ENCODE data around the gene SRF.
A peak's percentile ranks its signal among the peaks of the same experiment; 100 is the strongest.

Gene SRF

DNA sequence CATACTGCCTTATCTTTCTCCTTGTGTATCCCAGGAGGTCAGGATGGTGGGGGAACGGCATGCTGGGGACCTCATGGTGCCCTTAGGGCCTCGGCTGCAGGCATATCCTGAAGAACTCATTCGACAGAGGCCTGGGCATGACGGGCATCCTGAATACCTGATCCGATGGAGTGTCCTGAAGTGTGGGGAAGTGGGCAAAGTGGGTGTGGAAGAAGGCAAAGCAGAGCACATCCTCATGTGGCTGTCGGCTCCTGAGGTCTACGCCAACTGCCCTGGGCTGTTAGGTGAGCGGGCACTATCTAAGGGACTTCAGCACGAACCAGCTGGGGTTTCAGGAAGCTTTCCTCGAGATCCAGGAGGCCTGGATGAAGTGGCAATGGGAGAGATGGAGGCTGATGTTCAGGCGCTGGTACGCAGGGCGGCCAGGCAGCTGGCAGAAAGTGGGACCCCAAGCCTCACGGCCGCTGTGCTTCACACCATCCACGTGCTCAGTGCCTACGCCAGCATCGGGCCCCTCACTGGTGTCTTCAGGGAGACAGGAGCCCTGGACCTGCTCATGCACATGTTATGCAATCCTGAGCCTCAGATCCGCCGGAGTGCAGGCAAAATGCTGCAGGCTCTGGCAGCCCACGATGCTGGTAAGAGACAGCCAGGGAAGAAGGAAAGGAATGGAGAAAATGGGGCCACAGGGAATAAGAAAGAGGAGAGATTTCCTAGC lies 13.4 kb downstream of the SRF start:
- no peak for DNase-seq

DNA sequence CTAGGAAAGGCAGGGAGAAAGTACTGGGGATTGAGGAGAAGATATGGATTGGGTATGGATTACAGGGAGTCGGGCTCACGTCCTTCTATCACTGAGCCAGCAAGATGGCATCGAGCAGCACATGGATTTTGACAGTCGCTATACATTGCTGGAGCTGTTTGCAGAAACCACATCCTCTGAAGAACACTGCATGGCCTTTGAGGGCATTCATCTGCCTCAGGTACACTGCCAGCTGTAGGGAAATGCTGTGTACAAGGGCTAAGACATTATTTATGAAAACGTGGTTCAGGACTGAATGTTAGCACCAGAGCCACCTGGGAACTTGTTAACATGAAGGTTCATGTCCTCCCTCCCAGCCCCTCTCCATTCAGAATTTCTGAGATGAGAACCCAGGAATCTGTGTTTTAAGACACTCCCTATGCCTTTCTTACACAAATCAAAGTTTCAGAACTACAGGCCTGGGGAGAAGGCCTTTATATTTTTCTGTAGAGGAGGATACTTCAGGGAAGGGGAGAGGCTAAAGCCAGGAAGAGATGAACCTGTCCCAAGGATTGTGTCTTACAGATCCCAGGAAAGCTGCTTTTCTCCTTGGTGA lies 14.4 kb downstream of the SRF start:
- DNase-seq, result peak; percentile 50

DNA sequence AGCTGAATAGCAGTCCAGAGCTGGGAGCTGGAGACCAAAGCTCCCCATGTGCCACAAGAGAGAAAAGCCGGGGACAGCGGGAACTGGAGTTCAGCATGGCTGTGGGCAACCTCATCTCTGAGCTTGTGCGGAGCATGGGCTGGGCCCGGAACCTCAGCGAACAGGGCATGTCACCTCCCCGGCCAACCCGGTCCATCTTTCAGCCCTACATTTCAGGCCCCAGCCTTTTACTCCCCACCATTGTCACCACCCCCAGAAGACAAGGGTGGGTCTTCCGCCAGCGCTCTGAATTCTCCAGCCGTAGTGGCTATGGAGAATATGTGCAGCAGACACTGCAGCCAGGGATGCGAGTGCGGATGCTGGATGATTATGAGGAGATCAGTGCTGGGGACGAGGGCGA lies 14.9 kb downstream of the SRF start:
- DNase-seq, result no peak

DNA sequence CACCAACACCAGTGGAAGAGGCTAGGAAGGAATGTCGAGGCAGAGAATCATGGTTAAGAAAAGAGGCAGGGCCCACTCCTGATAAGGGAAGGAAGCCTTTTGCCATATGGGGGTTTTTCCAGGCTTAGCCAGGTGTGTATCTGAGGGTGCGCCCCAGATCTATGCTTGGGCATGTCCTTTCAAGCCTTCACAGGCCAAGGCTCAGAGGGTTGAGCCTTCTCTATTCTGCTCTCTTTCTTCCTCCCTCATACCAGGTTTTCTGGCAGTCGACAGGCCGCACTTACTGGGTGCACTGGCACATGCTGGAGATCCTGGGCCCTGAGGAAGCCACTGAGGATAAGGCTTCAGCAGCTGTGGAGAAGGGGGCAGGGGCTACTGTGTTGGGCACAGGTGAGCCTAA lies 15.6 kb downstream of the SRF start:
- DNase-seq, result no peak

DNA sequence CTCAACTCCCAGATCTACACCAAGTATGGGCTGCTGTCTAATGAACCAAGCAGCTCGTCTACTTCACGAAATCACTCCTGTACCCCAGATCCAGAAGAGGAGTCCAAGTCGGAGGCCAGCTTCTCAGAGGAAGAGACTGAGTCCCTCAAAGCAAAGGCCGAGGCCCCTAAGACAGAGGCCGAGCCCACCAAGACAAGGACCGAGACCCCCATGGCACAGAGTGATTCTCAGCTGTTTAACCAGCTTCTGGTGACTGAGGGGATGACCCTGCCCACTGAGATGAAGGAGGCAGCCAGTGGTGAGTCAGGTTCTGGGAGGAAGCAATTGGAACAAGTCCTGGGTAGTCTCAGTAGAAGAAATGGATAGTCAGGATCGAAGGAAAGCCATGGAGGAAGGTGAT lies 16.8 kb downstream of the SRF start:
- no peak for DNase-seq

DNA sequence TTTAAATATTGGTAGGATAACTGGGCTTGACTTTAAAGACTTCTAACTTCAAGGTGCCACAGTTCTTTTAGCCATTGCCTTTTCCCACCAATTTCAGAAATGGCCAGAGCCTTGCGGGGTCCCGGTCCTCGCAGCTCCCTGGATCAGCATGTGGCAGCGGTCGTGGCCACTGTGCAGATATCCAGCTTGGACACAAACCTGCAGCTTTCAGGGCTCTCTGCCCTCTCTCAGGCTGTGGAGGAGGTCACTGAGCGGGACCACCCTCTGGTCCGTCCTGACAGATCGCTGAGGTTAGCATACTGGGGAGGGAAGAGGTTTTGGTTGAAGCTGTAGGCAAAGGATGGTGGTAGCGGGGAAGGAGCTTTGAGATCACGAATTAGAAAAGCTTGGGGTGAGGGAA lies 17.4 kb downstream of the SRF start:
- DNase-seq, result no peak

DNA sequence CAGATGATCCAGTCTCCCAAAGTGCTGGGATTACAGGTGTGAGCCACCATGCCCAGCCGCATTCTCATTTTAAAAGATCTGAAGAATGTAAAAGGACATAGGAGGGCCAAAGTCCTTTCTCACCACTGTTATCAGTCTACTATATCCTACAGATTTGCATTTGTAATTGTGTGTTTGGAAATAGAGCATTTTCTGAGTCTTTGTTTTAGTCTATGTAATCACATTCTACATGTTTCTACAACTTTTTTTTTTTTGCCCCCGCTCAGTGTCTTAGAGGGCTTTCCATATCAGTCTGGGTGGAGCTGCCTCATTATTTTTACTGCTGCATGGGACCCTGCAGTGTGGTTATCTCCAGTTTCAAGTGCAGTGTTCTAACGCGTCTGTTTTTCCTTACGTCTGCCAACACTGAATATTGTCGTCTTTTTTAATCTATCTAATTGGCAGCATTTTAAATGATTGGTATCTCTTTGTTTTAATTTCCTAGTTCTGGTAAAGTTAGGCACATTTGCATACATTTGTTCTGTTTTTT lies 18.8 kb downstream of the SRF start:
- DNase-seq, result no peak

DNA sequence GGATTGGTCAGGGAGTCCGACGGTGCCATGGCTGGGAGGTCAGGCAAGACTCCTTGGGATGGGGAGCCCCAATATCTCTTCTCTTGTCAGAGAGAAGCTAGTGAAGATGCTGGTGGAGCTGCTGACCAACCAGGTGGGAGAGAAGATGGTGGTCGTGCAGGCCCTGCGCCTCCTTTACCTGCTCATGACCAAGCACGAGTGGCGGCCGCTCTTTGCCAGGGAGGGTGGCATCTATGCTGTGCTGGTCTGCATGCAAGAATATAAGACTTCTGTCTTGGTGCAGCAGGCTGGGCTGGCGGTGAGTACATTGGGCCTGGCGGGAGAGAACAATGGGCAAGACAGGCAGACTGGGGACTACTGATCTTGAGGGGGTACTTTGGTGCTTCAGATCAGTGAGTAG lies 21.8 kb downstream of the SRF start:
- DNase-seq, result no peak

DNA sequence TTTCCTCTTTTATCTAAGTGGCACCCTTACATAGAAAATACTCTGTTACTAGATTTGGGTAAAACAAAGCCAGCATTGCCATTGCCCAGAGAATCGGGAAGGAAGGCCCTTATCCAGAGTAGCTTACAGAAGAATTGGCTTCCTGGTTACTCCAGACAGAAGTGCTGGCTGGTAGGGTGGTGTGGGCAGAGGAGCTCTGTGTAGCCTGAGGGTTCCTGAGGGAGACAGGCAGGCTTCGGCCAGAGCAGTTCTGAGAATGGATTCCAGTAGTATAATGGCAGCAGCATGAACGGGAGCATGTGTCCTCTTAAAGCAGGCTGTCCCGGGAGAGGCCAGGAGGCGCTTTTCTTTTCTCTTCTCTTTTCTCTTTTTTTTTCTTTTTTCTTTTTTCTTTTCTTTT lies 22.9 kb downstream of the SRF start:
- no peak for DNase-seq

DNA sequence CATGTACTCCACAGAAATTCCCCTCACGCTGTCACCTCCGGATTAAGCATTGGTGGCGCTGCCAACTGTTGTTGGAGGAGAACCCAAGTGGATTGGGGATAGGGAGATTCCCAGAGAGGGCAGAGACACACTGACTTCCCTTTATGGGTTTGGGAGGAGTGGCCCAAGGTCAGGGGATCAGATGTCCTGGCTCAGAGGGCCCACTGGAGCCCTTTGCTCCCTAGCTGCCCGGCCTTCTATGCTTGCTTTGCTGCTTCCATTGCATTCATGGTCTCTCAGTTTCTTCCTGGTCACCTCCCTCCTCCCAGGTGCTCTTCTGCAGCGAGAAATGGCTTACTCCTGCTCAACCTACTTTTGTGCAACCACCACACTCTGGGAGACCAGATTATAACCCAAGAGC lies 25.3 kb downstream of the SRF start:
- DNase-seq, result no peak

DNA sequence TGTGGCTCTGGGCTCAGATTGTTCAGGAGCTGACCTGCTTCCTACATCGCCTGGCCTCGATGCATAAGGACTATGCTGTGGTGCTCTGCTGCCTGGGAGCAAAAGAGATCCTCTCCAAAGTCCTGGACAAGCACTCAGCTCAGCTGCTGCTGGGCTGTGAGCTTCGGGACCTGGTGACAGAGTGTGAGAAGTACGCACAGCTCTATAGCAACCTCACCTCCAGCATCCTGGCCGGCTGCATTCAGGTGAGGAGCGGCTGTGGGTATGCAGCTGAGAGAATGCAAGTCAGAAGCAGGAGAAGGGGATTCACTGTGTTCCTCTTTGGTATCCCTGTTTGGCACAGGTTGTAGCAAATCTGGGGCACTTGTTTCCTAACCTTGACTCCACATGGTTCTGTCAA lies 28.8 kb downstream of the SRF start:
- DNase-seq, result no peak

DNA sequence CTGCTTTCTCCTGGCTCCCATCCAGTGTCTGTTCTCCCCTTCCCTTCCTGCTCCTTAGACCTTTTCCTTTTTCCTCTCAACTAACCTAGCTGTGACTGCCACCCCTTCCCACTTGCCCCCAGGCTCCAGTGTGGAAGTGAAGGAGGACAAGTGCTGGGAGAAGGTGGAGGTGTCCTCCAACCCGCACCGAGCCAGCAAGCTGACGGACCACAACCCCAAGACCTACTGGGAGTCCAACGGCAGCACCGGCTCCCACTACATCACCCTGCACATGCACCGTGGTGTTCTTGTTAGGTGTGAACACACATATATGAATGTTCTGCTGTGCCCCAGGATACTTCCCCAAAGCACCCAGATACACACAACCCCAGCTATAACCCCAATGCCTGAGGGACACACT lies 29.5 kb downstream of the SRF start:
- no peak for DNase-seq

DNA sequence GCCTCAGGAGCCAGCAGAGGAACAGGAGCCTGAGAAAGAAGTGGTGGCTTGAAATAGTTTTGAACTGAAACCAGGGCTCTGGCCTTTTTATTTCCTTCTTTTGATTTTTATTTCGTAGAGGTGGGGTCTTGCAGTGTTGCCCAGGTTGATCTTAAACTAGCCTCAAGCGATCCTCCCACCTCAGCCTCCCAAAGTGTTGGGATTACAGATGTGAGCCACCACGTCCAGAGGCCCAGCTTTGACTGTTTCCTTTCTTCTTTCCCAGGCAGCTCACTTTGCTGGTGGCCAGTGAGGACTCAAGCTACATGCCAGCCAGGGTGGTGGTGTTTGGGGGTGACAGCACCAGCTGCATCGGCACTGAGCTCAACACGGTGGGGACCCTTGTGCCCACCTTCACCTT lies 31.4 kb downstream of the SRF start:
- DNase-seq, result no peak

DNA sequence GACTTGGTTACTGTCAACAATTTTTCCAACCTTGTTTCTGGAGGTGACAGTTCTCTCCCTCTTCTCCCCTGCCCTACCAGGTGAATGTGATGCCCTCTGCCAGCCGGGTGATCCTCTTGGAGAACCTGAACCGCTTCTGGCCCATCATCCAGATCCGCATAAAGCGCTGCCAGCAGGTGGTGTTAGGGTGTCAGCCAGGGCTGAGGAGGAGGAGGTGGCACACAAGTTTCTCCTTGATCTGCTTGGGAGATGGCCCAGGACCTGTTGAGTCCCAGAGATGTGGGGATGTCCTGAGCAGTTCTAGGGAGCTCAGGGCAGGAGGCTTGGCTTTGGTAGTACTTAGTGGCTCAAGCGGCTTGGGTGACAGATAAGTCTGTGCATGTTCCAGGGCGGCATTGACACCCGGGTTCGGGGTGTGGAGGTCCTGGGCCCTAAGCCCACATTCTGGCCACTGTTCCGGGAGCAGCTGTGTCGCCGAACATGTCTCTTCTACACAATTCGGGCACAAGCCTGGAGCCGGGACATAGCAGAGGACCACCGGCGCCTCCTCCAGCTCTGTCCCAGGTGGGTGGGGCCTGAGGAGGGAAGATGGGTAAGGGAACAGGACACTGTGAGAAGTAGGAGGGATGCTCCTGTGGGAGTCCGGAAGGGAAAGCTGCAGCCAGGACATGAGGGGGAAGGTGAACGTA lies 32.1 kb downstream of the SRF start:
- DNase-seq, result no peak

DNA sequence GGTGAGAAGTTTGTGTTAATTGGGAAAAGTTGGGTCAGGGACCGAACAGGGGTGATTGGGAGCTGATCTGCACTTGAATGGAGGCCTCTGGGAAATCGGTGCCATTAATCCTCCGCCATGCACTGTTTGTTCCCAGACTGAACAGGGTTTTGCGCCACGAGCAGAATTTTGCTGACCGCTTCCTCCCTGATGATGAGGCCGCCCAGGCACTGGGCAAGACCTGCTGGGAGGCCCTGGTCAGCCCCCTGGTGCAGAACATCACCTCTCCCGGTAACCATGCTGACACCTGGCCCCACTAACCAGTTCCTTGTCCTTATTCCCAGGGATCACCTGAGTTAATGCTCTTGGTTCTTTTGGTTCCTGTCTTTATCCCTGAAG lies 32.6 kb downstream of the SRF start:
- no peak for DNase-seq

DNA sequence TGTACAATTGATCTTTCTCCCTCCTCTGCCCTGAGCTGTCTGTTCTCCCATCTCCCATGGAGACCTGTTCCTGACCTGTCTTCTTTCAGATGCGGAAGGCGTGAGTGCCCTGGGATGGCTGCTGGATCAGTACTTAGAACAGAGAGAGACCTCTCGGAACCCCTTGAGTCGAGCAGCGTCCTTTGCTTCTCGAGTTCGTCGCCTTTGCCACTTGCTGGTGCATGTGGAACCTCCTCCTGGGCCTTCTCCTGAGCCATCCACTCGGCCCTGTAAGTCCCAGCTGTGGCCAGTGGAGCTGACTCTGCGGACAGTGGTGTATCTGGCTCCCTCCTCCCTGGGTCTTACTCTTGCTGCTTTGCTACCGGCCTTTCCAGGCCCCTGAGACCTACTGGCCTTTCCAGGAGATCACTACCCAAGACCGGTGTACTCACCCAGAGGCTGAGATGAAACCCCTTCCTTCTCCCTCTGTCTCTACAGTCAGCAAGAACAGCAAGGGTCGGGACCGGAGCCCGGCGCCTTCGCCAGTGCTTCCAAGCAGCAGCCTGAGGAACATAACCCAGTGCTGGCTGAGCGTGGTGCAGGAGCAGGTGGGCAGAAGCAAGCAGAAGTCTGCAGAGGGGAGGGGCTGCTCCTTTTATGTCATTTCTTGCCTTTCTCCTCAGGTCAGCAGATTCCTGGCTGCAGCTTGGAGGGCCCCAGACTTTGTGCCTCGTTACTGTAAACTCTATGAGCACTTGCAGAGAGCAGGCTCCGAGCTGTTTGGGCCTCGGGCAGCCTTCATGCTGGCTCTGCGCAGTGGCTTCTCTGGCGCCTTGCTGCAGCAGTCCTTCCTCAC lies 33.4 kb downstream of the SRF start:
- DNase-seq, result no peak

DNA sequence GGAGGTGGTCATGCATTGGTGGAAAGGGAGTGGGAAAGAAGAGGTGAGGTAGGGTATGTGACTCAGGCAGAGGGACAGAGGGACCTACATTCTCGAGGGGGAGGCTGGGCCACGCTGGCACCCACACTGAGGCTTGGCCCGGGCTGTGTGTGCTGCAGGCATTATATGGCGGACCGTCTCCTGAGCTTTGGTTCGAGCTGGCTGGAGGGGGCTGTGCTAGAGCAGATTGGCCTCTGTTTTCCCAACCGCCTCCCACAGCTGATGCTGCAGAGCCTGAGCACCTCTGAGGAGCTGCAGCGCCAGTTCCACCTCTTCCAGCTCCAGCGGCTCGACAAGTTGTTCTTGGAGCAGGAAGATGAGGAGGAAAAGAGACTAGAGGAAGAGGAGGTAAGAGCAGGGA lies 34.8 kb downstream of the SRF start:
- DNase-seq, result no peak

DNA sequence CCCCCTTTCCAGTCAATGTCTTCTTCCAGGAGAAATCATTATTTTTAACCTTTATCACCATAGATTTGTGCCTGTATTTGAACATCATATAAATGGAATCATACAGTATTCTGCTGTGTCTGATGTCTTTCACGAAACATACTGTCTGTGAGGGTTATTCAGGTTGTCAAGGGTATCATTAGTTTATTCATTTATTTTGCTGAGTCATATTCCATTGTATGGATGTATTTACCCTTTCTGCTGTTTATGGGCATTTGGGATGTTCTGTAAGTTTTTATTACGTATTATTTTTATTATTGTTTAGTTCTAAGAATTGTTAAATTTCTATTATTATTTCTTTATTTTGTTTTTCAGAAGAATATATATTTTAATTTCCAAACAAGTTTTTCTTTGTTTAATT lies 36.2 kb downstream of the SRF start:
- no peak for DNase-seq

DNA sequence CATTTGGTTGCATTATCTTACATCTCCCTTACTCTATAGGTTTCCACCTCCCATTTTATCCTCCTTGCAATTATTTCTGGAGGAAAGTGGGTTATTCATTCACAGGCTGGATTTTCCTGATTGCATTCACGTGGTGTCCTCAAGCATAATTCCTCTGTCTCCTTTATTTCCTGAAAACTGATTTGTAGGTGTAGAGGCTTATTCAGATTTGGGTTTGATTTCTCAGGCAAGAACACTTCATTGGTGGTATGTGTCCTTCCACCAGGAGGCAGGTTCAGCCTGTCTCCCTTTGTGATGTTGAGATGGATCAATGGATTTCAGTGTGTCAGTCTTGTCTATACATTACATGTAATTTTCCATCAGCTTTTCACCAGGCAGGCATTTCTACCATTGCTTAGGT lies 40.9 kb downstream of the SRF start:
- no peak for DNase-seq

DNA sequence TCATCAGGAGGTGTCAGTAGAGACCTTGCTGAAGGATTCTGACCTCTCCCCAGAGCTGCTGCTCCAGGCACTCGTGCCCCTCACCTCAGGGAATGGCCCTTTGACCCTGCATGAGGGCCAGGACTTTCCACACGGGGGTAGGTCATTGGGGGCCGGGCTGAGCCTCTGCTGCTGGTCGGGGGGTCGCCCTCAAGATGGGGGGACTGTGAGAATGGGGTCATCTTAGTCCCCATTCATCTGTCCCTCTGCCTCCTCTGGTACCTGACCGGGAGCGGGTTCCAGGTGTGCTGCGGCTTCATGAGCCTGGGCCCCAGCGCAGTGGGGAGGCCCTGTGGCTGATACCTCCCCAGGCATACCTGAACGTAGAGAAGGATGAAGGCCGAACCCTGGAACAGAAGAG lies 42.4 kb downstream of the SRF start:
- DNase-seq, result no peak

DNA sequence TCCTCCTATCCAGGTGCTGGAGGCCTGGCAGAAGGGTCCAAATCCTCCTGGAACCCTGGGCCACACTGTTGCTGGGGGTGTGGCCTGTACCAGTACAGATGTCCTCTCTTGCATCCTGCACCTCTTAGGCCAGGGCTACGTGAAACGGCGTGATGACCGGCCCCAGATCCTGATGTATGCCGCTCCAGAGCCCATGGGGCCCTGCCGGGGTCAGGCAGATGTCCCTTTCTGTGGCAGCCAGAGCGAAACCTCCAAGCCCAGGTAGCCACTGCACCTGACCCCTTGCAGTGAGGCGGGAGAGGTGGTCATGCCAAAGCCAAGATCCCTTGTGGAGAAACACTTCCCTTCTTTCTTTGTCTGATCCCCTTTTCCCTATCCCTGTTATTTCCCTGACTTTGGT lies 44.0 kb downstream of the SRF start:
- DNase-seq, result no peak

DNA sequence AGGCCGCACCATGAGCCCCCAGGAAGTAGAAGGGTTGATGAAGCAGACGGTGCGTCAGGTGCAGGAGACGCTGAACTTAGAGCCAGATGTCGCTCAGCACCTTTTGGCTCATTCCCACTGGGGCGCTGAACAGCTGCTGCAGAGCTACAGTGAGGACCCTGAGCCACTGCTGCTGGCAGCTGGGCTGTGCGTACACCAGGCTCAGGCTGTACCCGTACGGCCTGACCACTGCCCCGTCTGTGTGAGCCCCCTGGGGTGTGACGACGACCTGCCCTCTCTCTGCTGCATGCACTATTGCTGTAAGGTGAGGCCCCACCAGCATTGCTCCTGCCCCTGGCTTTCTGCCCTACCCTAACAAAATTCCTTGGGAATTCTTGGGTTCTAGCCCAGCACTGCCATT lies 45.1 kb downstream of the SRF start:
- no peak for DNase-seq

DNA sequence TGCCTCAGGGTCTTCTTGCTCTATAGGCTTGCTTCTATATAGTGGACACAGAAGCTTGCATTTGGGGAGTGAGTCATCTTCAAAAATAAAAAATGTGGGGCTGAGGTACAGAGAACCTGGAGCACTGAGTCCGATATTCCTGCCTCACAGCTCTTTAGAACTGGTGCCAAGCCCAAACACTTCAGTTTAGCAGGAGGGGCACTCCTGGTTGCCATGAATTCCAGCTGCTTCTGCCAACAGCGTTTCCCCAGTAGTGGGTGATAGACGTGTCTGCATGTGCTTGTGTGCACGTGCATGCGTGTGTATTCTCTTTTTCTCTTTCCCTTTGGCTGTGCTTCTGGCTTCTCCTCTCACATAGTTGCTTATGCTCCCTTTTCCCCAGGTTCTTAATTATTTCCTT lies 46.3 kb downstream of the SRF start:
- no peak for DNase-seq

DNA sequence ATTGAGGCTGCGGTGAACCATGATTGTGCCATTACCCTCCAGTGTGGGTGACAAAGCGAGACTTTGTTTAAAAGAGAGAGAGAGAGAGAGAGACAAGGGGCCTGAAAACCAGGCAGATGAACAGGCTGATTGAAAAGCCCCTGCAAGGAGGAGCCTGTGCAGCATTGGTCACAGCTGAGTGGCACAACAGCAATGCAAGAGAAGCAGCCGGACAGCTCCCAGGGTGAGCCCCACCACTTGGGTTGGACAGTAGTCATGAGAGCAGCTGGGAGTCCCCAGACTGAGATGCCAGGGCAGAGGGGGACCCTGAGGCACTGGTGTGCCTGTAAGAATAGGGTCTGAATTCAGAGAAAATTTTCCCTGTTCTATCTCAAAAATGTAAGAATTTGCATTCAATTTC lies 48.0 kb downstream of the SRF start:
- DNase-seq, result no peak

Measured in CD4-positive, alpha-beta T cell treated with Interleukin-12 subunit alpha and Interleukin-12 subunit beta, for 1 hour (primary cell).